Glomerular endothelial cell (primary cell): ENCODE results near the gene LUC7L2. TPM values are rescaled to one million over a fixed set of nuclear protein-coding genes. Genes with fewer than 3 reads are reported as not detected.
"Not testable (repeated sequence)": the region's sequence is repeated elsewhere in the genome, so short reads cannot be mapped to it uniquely, and the experiment has no call there.

Experiments
- DNase-seq: peaks from one replicate; pipeline ENCODE4 v3.0.0-alpha.2; 2011; ENCODE audit warnings: low read depth, low spot score; ENCODE audit errors: extremely low read depth
- total RNA-seq: library from RNA; depleted of rRNA; stranded (reverse); fragments of >200 nt; gene quantifications from 2 replicates; pipeline ENCODE4 v1.2.3, GENCODE V29; 2015

Gene LUC7L2
- total RNA-seq, 1 donor from 2014 or later: 51.2 TPM

DNA sequence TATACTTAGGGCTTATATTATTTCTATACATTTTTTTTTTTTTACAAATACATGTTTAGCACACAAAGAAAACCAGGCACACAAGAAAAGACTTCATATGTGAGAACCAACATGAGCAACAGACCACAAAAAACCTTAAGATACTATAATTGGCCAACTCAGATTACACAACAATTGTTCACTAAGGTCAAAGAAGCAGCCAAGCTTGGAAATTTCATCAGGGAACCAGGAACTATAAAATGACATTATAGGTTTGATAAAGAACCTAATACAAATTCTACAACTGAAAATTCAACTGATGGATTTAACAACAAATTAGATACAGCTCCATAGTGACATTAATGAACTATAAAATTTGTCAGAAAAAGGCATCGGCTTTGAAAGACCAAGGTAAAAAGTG lies 4.4 kb upstream of the LUC7L2 start:
- no peak for DNase-seq

GRCh38 chr7:139357729-139358506 lies 1.8 kb upstream of the LUC7L2 start:
- not testable (repeated sequence) for DNase-seq

DNA sequence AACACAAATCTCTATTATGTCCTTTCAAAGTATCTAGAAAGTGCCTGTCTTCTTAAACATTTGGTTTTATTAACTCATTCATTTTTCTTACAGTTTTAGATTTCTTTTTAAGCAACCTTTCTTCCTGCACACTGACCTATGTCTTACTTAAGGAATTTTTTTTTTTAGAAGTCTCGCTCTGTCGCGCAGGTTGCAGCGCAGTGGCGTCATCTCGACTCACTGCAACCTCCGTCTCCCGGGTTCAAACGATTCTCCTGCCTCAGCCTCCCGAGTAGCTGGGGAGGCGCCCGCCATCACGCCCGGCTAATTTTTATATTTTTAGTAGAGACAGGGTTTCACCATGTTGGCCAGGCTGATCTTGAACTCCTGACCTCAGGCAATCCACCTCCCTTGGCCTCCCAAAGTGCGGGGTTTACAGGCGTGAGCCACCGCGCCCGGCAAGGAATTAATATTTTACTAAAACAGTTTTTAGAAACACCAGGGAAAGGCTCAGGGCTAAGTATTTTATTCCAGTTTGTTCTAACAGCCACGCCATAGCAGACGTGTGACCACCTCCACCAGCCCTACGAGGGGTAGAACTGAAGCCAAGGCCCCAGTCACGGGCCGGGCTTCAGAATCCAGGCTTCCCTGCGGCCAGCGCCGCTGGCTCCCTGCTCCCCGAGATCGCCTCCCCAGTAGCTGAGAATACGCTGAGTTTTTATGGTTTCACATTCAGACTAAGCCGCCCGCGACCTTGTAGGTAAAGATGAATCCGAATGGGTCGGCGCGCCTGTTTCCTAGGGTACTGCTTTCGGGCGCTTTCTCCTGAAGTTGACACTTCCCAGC lies 941 bp upstream of the LUC7L2 start:
- no peak for DNase-seq

DNA sequence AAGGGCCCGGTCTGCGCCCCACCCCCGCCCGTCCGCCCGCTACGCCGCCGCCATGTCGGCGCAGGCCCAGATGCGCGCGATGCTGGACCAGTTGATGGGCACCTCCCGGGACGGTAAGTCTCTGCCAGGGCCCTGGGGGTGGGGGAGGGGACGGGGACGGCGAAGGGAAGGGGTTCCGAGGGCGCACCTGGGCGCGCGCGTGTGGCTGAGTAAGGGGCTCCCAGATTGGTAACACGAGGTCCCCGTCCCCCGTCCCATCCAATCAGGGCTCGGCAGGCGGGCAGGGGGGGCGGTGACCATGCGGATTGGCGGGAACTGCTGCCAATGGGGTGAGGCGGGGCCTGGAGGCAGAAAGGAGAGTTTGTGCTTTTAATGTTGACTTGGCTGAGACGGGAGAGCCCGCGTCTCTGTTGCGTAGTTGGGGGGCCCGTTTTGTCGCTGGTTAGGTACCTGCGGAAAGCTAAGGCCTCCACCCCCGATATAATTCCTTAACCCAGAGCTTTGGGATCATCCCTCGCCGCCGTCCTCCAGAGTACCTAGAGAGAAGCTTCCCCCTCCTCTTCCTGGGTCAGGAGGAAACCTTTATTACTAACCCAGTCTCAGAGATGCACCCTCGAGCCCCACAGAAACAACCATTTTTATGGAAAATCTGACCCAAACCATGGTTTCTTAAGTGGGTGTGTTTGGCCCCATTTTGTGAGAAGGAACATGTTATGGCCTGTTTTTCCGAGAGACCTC lies 685 bp downstream of the LUC7L2 start:
- DNase-seq: peak; percentile 36

DNA sequence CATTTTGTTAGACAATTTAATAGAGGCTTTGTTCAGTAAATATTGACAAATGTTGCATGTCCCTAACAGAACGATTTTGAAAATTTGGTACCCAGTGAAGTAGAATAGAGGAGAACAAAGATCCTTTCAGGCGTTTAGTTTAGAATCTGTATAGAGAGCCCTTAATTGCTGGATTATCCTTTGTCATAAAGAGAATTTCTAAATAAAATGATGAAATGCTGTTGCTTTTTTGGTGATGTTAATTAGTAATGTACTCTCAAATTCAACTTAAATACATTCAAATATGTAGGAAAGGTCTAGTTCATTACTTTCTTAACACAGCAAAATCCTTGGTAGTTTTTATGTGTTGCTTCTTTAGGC lies 1.2 kb downstream of the LUC7L2 start:
- no peak for DNase-seq

DNA sequence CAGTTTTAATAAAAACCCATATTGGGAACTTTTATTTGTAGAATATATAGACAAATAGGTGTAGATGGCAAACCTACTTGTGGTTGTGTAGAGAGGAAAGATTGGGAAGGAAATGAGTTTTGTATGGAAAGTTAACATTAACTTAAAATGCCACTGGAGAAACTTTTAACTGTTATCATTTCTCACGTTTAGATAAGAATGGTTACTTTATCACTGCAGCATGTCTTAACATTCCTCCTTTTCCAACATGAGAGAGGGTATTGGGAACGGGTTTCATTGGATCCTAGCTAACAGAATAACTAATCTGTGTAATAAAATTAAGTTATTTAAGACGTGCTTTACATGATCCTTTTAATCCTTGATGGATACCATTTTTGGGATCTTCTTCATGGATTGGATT lies 1.8 kb downstream of the LUC7L2 start:
- no peak for DNase-seq

DNA sequence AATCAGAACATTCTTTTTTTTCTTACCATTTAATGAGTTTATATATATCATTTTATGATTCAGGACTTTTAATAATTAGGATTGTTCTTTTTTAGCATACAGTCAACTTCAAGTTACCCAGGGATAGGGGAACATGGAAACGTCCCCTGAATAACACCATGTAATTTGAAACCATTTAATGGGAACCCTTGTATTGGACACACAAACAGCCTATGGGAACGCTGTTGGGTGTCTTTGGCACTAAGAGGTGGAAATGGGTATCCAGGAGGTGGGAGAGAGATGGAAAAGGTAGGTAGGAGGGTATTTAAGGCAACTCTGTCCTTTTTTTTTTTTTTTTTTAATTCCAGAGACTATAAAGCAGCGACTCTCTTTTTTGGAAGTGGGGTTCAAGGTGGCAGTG lies 2.6 kb downstream of the LUC7L2 start:
- no peak for DNase-seq

DNA sequence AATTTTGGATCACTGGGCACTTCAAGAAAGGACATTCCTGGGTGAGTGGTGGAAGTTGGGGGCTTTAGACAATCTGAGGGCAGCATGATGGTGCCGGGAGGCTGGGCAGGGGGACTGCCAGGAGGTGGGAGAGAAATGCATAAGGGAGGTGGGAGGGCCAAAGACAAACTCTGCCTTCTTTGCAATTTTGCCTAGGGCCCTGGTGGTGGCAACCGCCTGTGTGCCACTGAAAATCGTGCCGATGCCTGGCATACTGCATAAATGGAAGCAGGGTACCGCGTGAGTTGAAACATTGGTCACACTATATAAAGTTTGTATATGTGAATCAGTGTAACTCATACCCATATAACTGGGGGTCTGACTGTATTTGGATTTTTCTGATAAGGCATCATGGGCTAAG lies 3.3 kb downstream of the LUC7L2 start:
- no peak for DNase-seq

DNA sequence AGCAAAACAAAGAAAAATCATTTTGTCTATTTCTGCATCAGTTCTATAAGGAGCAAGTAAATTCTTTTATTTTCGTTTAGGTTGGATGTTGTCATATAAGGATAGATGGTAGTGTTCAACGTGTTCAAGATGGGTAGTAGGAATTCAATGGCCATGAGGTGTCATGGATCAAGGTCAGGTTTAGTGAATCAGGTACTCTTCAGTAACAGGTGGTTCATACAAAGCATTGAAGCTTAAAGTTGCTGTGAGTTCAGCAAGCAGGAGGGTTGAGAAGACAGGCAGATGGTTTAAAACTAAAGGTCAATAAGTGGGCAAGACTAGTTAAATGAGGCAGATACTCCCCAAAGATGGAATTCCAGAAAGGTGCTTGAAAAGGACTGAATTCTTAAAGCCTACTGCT lies 5.6 kb downstream of the LUC7L2 start:
- DNase-seq: no peak

DNA sequence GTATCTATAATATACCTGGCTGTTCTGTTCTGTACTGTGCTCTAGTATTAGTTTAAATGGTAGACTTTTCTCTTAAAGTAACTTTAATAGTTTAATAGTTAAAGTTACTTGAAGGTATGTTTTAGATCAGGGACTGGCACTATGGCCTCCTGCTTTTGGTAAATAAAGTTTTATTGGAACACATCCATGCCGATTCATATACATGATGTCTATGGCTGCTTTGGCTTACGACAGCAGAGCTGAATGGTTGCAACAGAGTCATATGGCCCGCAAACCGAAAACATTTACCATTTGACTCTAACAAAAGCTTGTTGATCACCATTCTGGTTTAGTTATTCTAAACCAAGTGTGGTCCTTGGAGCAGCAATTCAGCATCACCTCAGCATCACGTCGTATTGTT lies 6.7 kb downstream of the LUC7L2 start:
- no peak for DNase-seq

DNA sequence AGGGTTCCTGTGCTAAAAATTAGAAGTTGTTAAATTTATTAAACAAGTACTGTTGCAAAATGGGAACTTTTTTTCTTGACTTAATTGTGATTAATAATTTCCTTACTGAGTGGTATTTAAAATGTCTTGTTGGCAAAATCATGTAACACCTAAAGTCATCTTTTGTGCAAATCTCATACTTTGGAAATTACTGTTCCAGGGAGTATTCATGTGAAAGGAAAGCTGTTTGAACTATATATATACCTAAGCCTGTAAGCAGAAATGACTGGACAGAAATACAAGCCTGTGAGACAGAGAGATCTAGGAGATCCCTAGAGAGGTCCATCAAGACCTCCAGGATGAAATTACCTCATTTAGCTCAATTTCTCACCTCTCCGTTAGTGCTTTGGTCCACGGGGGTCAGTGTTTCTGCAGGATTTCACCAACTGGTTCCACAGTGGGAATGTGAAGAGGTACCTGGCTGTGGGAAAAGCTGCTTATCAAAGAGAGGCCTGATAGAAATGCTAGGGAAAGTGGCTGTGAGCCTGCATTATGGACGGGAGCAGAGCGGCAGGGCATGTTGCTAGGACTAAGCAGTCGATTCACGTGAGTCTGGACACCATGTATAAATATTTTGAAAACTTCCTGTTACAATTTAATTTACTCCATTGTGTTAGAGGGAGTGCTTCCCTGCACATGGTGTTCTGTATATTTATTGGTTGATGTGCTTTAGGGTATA lies 7.9 kb downstream of the LUC7L2 start:
- no peak for DNase-seq

GRCh38 chr7:139370301-139370942 lies 10.7 kb downstream of the LUC7L2 start:
- DNase-seq: no peak

DNA sequence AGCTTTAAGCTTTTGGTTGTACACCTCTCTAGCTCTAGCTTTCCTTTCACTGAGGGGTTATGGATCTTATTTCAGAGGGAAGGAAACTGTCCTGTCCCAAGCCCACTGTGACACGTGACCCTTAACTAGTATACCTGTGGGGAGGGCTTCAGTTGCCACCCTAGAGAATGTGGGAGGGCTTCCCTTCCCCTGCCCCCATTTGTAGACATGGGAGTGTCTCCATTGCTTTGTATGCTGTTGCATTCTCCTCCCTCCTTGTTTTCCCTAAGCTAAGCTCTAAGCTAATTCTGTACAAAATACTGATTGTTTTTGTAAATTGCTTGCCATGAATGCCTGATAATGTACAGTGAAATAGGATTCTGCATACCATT lies 11.2 kb downstream of the LUC7L2 start:
- no peak for DNase-seq

GRCh38 chr7:139374246-139374645 lies 14.6 kb downstream of the LUC7L2 start:
- no peak for DNase-seq

DNA sequence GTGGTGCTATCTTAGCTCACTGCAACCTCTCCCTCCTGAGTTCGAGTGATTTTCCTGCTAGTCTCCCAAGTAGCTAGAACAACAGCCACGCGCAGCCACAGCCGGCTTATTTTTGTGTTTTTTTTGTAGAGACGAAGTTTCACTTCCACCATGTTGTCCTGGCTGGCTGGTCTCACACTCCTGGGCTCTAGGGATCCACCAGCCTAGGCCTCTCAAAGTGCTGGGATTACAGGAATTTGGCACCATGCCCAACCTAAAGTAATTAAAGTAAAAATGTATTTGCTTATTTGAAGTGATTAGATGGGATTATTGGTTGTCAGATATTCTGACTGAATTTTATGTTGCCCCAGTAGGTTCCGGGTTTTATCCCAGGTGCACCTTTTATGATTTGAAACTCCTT lies 22.7 kb downstream of the LUC7L2 start:
- DNase-seq: no peak

DNA sequence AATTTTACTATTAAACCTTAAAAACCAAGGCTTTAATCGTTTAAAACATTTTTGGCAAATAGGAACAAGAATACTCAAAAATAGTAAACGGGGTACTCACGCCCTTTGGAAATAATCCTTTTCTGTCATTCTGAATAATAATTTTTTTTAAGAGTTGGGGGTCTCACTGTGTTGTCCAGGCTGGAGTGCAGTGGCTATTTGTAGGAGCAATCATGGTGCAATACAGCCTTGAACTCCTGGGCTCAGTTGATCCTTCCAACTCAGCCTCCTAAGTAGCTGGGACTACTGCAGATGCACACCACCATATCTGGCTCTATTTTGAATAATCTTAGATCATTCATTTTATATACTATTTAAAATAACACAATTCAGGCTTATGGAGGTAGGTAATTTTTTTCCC lies 24.9 kb downstream of the LUC7L2 start:
- no peak for DNase-seq

- DNase-seq: no peak
Measured at GRCh38 chr7:139387594-139387993, 27.9 kb downstream of the LUC7L2 start.

DNA sequence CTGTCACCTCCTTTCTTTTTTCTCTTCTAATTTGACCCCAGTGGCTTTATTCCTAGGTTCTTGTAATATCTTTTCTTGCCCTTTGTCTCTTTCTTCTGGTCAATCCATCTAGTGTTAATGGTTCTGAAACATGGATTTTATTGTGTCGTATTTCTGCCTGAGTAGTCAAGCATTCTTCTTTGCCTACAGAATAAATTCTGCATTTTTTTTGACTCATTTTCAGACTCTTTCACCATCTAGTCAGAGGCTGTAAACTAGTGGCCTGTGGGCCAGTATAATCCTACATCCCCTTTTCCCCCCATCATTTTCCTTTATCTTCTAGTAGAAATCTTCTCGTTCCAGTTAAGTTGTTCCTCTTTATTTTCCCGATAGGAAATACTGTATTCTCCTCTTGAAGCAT lies 29.4 kb downstream of the LUC7L2 start:
- no peak for DNase-seq

GRCh38 chr7:139389774-139390173 lies 30.1 kb downstream of the LUC7L2 start:
- DNase-seq: no peak

- DNase-seq: no peak
Measured at GRCh38 chr7:139393621-139394211, 34.0 kb downstream of the LUC7L2 start.
